HG03025 (cell line): ENCODE data around the gene ARHGAP6.
"Not testable (repeated sequence)": the region's sequence is repeated elsewhere in the genome, so short reads cannot be mapped to it uniquely, and the experiment has no call there.

ENCODE experiments used
- ATAC-seq: cut with Tn5 transposase; IDR thresholded peaks from one replicate; pipeline ENCODE4 v1.9.1; 2021; ENCODE audit warnings: mild to moderate bottlenecking, moderate library complexity; ENCODE audit not compliant: unreplicated experiment, low FRiP score

ARHGAP6 gene

DNA sequence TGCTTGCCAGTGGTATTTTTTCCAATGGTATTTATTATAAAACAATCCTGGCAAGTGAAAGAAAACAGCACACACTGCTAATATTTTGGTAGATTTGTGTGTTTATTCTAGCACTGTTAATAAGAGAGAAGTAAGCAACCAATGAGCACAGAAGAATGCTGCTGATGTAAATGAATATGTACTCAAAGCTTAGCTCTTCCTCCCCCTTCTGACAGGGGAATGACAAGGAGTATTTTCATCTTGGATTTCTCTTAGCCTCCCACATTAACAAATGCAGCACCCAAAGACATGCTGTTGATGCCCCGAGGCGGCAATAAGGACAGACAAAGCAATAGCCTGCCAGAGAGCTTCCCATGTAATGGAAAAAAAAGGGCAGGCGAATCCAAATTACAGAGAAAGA, 18.6 kb downstream of the ARHGAP6 start:
- no peak for ATAC-seq

DNA sequence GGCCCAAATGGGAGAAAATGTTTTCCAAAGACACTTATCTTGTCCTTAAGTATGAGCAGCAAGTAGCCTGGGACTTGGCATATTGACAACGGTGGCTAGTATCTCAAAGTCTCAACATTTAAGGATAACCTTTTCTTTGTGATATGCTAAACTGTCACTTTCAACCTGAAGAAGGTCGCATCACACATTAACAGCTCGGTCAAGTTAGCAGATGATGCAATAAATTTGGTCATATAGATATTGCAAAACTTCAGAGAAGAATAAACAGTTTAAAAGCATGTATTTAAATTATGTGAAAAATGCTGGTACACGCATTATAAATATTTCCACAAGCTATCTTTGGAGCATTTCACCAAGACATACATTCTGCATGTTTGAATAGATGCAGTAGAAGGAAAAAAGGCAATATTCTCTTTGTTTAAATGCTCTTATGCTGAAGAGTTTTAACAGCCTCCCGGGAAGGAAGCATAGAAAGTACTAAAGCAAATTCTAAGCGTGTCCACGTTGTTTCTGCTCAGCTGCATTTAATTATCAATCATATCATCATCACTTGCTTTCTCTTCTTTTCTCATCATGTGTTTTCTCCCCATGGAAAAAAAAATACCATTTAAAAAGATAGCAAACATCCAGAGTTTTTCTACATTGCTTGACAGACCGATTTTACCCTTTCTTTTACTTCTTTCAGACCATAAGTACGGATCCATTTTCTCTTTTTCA, 24.2 kb downstream of the ARHGAP6 start:
- no peak for ATAC-seq

DNA sequence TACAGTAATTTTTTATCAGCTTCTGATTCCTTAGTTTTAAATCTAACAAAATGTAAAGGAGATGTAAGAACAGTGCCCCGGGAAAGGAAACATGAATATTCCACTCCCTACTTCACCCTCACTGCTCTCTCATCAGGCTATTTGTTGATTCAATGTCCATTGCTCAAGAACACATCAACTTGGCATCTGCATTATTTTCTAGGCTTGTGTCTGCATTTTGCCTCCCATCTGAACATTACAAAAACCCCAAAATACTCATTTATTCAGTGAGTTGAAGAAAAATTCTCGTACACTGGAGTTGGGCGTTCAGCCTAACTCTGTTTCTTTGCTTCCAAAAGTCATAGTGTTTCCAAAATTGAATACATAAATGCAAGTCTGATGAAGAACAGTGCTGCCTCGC, 25.6 kb downstream of the ARHGAP6 start:
- no peak for ATAC-seq

DNA sequence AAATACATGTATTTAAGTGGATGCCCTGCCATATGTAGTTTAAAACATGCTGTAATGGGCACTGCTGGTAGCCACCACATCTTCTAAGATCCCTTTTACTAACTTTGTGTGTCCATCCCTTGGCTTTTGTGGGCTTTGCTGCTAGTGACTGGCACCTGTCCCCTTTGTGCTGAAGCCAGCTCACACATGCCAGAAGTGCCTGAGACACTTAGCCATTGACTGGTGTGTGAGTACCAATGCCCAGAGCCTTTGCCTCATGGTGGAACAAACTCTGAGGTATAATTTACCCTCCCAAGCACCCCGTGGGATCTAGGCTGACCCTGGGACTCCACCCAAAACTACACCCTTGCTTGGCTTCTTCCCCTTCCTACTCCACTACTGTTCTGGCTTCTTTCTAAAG, 33.0 kb downstream of the ARHGAP6 start:
- ATAC-seq = no peak

DNA sequence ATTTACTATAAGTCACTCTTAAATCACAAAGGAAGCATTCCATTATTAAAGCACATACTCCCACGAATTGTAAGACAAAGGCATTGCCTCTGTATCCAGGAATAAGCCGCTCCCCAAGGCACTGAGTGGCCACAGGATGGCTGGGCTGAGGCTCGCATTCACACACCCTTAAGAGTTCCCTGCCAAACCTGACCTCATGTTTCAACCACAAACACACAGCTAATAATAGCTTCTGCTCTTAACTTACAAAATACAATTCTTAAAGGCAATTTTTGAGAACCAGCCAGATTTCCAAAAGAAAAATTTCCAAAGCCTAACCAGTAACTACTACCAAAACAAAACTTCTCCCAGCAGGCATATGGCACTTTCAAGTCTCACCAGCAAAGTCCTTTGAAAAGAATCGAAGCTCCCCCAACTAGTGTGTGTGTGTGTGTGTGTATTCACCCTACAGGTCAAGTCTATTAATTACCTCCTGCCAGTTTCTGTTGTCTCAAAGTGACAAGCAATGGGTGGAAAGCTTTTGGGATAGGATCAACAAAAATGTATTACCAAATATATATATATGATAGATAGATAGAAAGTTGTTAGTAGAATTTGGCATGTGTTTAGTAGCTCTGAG, 36.0 kb downstream of the ARHGAP6 start:
- ATAC-seq = no peak

DNA sequence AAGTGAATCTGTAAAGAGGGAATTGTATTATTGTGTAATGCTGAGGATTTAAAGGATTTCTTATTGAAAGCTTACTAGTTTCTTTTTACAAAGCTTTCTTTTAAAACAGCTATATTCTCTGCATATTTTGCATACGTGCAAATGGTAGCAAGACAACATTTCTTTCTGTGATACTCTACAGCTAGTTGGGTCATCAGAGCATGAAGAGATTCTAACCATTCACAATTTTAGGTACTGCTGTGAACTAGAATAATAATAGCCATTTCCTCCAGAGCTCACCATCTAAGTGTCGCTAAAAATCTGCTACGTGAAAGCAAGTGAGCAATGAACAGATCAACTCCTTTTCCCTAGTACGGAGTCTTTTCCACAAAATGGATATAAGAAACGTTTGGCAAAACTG, 37.3 kb downstream of the ARHGAP6 start:
- no peak for ATAC-seq

DNA sequence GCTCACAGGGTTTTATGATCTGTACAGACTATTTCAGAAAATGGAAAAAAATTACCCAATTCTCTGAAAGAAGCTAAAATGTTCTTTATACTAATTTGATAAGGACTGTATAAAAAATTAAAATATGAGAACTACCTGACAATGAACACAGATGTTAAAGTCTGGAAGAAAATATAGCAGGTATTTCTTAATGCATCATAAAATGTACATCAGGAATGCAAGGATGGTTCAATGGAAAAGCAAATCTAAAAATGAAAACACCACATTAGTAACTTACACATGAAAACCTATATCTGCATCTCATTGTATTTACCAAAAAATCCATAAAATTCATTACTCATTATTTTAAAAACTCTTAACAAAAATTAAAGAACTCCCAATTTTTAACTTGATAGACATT, 39.4 kb downstream of the ARHGAP6 start:
- ATAC-seq = no peak

DNA sequence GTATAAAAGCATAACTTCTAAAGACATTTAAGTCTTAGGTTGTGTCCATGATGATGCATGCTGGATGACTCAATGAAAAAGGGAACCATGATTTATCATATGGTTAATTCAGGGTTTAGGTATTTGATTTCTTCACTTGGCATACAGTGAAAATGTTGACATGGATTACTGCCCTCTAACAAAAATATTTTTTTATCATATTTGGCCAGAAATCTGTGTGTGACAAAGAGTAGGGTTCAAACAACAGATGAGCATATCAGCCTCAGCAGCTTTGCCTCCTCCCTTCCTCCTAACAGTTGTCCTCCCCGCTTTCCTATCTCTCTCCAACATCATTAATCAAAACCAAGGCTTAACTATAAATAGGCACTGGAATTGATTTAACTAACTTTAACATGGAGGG, 46.3 kb downstream of the ARHGAP6 start:
- ATAC-seq = no peak

DNA sequence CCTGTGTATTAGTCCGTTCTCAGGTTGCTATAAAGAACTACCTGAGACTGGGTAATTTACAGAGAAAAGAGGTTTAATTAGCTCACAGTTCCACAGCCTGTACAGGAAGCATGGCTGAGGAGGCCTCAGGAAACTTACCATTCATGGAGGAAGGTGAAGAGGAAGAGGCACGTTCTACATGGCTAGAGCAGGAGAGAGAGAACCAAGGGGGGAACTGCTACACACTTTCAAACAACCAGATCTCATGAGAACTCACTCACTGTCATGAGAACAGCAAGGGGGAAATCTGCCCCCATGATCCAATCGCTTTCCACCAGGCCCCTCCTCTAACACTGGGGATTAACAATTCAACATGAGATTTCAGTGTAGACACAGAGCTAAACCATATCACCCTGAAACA, 51.5 kb downstream of the ARHGAP6 start:
- ATAC-seq = not testable (repeated sequence)

DNA sequence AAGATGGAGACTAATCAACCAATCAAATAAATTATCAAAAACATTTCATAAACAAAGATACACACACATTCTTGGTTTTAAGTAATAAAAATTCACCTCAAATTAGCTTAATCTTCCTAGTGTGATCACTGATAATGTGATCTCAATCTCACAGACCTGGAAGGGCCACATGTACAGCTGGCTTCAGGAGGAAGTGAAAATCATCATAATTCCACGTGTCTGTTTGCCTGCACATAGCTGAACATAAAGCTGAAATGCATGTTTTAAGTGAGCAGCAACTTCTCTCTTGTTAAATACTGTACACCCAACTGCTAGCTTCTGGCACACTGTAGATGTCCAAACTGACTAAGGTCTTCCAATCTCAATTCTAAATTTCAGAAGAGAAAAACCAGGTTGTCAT, 53.8 kb downstream of the ARHGAP6 start:
- peak; percentile 61 for ATAC-seq

DNA sequence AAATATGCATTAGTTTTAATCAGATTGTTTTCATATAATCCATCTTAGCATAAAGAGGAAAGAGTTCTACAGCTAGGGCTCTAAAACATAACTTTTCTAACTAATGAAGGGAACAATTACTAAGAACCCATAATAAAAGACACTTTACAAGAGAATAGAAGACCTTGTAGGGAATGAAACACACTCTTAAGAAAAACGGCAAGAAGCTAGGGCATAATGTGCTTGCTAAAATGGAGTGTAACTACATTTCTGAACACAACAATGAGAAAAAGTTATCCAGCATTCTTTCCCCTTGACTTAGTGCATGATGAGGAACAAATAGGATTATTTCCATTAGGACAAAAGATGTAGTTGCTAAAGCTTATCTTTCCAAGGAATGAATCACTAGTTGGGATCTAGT, 54.6 kb downstream of the ARHGAP6 start:
- no peak for ATAC-seq

DNA sequence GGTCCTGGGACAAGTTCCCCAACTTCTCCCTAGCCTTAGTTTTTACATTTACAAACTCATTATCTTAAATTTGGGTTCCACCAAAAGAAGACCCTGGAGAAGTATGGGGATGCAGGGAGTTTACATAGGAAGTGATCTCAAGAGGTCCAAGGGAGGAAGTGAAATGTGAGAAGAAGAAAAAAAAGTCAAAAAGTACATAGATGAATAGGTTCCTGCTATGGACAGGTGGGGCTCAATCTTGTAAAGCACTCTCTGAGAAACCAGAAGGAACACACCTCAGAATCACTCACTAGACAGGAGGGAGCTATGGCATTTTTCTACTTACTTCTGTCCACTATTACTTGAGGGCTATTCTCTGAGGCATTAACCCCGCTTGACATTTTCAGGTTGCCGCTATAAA, 56.6 kb downstream of the ARHGAP6 start:
- ATAC-seq = peak; percentile 62

DNA sequence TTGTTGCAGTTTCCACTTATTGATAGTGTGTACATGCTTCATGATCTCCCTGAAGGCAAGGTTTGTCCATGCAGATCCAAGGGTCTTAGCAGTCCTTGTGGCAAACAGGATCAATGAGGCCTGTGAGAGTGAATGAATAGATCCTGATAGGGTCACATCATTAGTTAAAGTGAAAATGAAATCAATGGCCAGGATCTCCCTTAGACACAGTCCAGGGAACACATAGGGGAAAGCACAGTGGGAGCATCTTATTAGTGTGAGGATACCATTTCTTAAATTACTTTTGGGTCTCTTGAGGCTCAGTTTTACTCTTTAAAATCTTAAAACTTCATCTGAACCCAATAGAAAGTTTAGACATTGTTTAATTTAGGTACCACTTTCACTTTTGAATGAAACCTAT, 59.3 kb downstream of the ARHGAP6 start:
- no peak for ATAC-seq

DNA sequence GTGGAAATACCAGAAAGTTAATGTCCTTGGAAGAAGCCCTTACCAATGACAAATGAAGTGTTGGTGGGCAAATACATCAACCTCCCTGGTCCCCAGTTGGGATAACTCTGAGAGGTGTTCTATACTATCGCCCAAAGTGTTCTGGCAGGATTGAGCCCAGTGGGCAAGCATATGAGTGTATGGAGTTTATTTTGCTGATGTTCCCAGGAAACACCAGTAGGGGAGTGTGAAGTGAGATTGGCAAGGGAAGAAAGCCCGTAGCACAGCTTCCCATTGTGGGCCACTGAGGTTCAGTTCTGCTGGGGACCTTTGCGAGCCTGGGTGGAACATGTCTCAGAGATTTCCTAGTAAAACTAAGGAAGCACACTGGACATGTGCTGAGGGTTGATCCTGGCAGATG, 65.1 kb downstream of the ARHGAP6 start:
- ATAC-seq = no peak

DNA sequence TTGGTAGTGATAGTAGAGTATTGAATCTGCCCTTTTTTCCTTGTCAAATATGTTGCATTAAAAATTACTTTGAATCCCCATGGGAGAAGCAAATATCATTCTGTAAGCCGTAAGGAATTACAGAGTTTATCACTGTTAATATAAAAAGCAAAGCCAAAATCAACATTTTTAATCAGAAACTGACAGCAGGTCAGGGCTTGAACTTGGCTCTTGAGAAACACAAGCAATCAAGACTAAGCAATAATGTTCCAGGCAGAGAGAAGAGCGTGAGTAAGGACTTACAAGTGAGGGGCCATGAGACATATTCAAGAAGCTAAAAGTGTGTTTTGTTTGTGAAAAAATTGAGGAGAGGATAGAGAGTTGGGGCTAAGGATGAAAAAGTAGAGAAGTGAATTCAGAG, 68.2 kb downstream of the ARHGAP6 start:
- ATAC-seq = no peak

DNA sequence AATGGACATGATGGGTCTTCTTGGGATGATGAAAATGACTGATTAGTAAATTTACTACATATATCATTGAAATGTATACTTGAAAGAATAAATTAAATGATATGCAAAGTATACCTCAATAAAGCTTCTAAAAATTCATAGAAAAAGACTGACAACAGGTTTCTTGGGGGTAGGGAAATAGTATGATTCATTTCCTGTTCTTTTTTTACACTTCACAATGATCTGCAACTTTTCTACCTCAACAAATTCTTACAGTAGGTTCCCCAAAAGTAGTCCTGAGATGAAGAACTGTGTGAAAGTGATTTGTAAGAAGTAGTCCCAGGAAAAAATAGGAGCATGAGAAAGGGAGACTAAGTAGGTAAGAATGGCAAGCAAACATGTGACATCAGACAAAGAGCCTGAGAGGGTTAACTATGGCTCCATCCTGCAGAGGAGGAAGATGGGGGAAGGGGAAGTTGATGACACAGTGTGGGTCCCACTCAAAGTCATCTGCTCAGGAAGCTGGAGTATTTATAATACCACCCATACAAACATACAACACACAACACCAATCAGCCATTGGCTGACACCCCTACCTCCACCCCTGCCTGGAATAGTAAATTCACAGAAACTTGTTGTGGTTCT, 73.9 kb downstream of the ARHGAP6 start:
- ATAC-seq = no peak

DNA sequence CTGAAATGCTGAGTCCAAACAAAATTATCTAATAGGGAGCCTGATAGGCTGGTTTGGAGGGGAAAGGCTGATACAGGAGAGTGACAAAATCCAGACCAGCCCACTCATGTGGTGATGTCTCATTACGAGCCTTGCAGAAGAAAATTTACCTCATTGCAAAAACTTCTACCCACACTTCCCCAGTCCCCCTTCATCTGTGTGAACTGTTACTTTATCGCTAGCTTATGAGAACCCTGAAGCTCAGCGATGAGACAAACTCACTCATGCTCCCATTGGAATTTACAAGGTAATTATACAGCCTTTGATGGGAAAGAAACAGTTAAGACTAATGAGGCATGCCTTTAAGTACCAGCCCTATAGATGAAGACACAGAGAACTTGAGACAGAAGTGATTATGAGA, 76.1 kb downstream of the ARHGAP6 start:
- ATAC-seq = no peak

DNA sequence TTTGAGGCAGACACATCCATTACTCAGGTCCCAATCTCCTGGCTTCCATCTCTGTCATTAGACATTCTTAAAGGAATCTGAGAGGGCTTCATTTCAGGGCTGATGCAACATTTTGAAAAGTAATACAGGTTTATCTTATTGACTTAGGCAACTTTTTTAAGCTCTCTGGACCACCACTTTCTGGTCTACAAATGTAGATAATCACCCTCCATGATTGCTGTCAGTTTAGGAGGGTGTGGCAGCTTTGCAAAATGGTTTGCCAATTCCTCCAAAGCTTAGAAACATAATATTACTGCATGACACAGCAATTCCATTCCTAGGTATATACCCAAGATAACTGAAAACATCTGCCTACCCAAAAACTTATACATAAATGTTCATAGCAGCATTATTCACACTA, 77.6 kb downstream of the ARHGAP6 start:
- ATAC-seq = no peak

DNA sequence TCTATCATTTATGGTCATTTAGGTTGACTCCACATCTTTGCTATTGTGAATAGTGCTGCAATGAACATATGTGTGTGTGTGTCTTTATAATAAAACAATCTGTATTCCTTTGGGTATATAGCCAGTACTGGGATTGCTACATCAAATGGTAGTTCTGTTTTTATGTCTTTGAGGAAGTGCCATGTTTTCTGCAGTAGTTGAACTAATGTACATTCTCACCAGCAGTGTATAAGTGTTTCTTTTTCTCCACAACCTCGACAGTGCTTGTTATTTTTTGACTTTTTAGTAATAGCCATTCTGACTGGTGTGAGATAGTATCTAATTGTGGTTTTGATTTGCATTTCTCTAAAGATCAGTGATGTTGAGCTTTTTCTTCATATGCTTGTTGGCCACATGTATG, 80.5 kb downstream of the ARHGAP6 start:
- ATAC-seq = no peak

DNA sequence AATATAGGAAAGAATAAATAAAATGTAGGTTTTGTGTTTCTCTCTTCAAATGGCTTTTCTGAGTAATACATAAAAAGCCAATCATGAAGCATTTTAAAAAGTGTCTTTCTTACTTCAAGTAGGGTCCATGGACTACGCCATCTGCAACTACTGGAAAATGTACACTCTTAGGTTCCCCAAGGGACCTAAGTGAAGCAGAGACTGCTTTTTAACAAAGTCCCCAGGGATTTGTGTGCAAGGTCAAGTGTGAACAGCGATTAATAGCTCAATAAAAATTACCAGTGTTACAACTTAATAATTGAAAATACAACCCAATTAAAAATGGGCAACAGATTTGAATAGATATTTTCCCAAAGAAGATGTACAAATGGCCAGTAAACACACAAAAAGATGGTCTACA, 84.9 kb downstream of the ARHGAP6 start:
- ATAC-seq = no peak

DNA sequence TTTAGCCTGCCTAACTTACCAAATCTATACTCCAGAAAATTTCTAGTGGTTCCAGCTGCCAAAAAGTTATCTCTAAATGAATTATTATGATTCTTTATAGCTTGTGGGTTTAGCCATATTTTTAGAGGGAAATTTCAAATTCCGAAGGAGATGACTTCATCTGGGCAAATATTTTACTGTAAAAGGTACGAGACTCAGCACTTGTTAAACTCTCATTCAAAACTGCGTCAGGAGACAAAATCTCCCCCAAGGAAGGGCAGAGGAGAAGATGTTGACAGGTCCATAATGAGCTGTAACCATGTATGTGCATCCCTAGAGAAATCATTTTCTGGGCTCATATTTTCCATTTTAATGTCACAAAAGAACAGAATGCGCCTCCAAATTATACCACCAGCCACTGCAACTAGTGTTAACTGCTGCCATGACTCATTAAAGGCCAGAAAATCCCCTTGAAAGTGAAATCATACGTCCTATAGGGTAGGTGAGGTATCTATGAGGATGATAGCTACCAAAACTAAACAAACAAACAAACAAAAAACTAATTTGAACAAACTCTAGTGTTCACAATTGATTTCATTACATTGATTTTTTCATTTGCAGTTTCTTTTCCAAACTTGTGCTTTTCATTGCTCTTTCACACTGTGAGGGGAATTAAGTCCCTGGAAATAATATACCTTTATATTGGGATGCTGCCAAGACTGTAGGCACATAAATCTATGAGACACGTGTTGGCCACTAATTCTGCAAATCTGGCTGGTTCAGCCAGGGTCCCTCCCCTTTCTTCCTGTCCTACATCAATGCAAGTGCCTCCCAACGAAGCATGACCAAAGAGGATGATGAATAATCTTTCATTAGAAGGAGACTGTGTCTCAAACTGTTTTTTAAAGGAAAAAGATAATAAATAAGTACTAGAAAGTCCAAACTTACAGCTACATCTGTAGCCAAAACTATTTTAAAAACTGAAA, 85.8 kb downstream of the ARHGAP6 start:
- ATAC-seq = no peak
